Ovary (tissue), 3 donors: ENCODE measurements around the gene MRPL12.

Experiments
- EP300 ChIP-seq: sonication (generic); formaldehyde crosslinking; IDR thresholded peaks from one replicate; pipeline ENCODE4 v1.6.1; 2017; ENCODE audit warnings: antibody characterized with exemption
- POLR2A ChIP-seq: fragments of 450-650 bp; IDR thresholded peaks from one replicate; pipeline ENCODE4 v1.6.1; 2017; ENCODE audit warnings: antibody characterized with exemption, mild to moderate bottlenecking, moderate library complexity
- TF ChIP-seq, protein P1 (sequence below), 3 donors: fragments of 450-650 bp in 2 of 3; fragments of 200-600 bp in 1 of 3; IDR thresholded peaks; one replicate each; pipeline versions ENCODE4 v1.5.1 to v1.8.0; 2016 to 2022; ENCODE audit warnings: antibody characterized with exemption in 3 of 3, mild to moderate bottlenecking in 1 of 3
- donor health status: DM: no; HTN: no; CAD: no.

DNA sequence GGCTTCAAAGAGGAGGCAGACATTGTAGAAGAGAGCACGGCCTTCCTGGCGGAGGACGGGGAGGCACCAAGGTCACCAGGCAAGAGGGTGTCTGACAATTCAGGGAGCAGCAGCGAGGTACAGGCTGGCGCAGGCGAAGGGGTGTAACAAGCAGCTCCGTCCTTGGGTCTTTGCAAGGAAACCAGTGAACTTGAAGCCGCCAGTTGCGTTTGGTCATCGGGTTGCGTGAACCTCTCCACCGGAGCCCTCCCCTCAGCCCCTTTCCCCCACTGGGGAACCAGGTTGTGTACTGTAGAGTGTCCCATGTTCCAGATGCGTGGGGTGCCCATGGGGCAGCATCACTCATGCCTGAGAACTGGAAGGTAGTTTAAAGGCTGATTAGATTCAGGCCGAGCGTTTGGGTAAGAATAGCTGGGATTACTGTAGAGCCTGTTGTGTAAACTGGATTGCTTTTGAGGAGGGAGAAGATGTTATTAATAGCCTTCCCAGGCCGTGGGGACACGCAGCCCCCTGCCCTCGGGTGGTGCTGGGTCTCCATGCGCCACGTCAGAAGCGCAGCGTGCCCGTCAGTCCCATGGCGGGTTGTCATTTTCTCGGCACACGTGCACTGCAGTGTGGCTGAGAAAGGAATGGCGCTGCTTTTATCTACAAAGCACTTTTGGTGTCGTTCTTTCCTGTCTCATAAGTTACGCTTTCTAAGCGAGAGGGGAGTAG, 2.5 kb downstream of the MRPL12 start:
- TF ChIP-seq, protein P1, sequence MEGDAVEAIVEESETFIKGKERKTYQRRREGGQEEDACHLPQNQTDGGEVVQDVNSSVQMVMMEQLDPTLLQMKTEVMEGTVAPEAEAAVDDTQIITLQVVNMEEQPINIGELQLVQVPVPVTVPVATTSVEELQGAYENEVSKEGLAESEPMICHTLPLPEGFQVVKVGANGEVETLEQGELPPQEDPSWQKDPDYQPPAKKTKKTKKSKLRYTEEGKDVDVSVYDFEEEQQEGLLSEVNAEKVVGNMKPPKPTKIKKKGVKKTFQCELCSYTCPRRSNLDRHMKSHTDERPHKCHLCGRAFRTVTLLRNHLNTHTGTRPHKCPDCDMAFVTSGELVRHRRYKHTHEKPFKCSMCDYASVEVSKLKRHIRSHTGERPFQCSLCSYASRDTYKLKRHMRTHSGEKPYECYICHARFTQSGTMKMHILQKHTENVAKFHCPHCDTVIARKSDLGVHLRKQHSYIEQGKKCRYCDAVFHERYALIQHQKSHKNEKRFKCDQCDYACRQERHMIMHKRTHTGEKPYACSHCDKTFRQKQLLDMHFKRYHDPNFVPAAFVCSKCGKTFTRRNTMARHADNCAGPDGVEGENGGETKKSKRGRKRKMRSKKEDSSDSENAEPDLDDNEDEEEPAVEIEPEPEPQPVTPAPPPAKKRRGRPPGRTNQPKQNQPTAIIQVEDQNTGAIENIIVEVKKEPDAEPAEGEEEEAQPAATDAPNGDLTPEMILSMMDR (IDR thresholded peaks at IDR 0.05): no peak
- TF ChIP-seq POLR2A: no peak
- no peak for TF ChIP-seq EP300
